Measurements from ENCODE around the gene LIPC. TPM values are rescaled to one million over a fixed set of nuclear protein-coding genes. Genes with fewer than 3 reads are reported as not detected.

The LIPC gene
- total RNA-seq, 3 donors from 2014 or later (not counting 1 experiment from before 2014, with no cell fraction given): 5.3 to 7.1 (median 5.3) TPM

- no peak for TF ChIP-seq CTCF (IDR thresholded peaks at IDR 0.05)
- no peak overlapping the region for H3K4me3 Mint-ChIP-seq
- 63% methylated on average over 4 of the region's 4 CpGs for WGBS (ENCODE audit: insufficient coverage)
These were observed 142.8 kb downstream of the LIPC start for GRCh38 chr15:58574631-58575030.

GRCh38 chr15:58575045-58575786, 143.4 kb downstream of the LIPC start:
- intact Hi-C loops (cut with micrococcal nuclease): no loop called here
- H3K4me3 Mint-ChIP-seq: no peak overlapping the region
- Histone ChIP-seq H3K27me3 (ENCODE audit: control insufficient read depth, insufficient read depth, low read length) (no peaks in the 10 kb centered on the region), H3K27ac (ENCODE audit: low read length) (no peak overlapping the region), H3K4me1 (ENCODE audit: control insufficient read depth, insufficient read depth, low read length) (no peaks in the 10 kb centered on the region), H3K4me3 (ENCODE audit: low read length) (no peak overlapping the region), H3K36me3 (ENCODE audit: control insufficient read depth, insufficient read depth, low read length) (no peaks in the 10 kb centered on the region), H3K9me3 (ENCODE audit: control insufficient read depth, insufficient read depth, low read length) (no peaks in the 10 kb centered on the region)
- DNase-seq: no peak
- 94% methylated on average over 14 of the region's 14 CpGs for WGBS (ENCODE audit: insufficient coverage)
- ATAC-seq: no peak
- H3K4me1 Mint-ChIP-seq: peaks cover 6% of the 10 kb centered on the region in 2 donors
- peak overlapping the region in 1 of 2 donors; percentile 13 for H3K27ac Mint-ChIP-seq
- H3K27me3 Mint-ChIP-seq (ENCODE audit: low read depth in 2 of 2): no peaks in the 10 kb centered on the region
- no peak for TF ChIP-seq CTCF (IDR thresholded peaks at IDR 0.05)
- H3K9me3 Mint-ChIP-seq: no peaks in the 10 kb centered on the region
- no peaks in the 10 kb centered on the region for H3K36me3 Mint-ChIP-seq

More at GRCh38 chr15:58574631-58575030, 142.8 kb downstream of the LIPC start:
- Histone ChIP-seq H3K36me3 (ENCODE audit: control insufficient read depth, insufficient read depth, low read length) (no peaks in the 10 kb centered on the region), H3K27me3 (ENCODE audit: control insufficient read depth, insufficient read depth, low read length) (no peaks in the 10 kb centered on the region), H3K4me1 (ENCODE audit: control insufficient read depth, insufficient read depth, low read length) (no peaks in the 10 kb centered on the region), H3K9me3 (ENCODE audit: control insufficient read depth, insufficient read depth, low read length) (no peaks in the 10 kb centered on the region), H3K4me3 (ENCODE audit: low read length) (no peak overlapping the region), H3K27ac (ENCODE audit: low read length) (no peak overlapping the region)
- H3K4me1 Mint-ChIP-seq: peaks cover 6% of the 10 kb centered on the region in 2 donors
- DNase-seq (no peak), ATAC-seq (no peak)
- H3K27me3 Mint-ChIP-seq (ENCODE audit: low read depth in 2 of 2): no peaks in the 10 kb centered on the region
- H3K9me3 Mint-ChIP-seq: no peaks in the 10 kb centered on the region
- H3K27ac Mint-ChIP-seq: peak overlapping the region in 1 of 2 donors; percentile 13
- H3K36me3 Mint-ChIP-seq: no peaks in the 10 kb centered on the region
- intact Hi-C loops (cut with micrococcal nuclease): no loop called here

GRCh38 chr15:58576657-58577056, 144.9 kb downstream of the LIPC start:
- no peak for DNase-seq
- Histone ChIP-seq H3K27me3 (ENCODE audit: control insufficient read depth, insufficient read depth, low read length) (no peaks in the 10 kb centered on the region), H3K9me3 (ENCODE audit: control insufficient read depth, insufficient read depth, low read length) (no peaks in the 10 kb centered on the region), H3K36me3 (ENCODE audit: control insufficient read depth, insufficient read depth, low read length) (no peaks in the 10 kb centered on the region), H3K27ac (ENCODE audit: low read length) (no peak overlapping the region), H3K4me1 (ENCODE audit: control insufficient read depth, insufficient read depth, low read length) (no peaks in the 10 kb centered on the region), H3K4me3 (ENCODE audit: low read length) (no peak overlapping the region)
- ATAC-seq: no peak
- Mint-ChIP-seq H3K36me3 (no peaks in the 10 kb centered on the region), H3K9me3 (no peaks in the 10 kb centered on the region), H3K4me1 (peaks cover 6 to 7% of the 10 kb centered on the region in 2 donors), H3K27ac (no peak overlapping the region), H3K4me3 (no peak overlapping the region), H3K27me3 (ENCODE audit: low read depth in 2 of 2) (no peaks in the 10 kb centered on the region)
- intact Hi-C loops (cut with micrococcal nuclease): no loop called here
- no peak for TF ChIP-seq CTCF (IDR thresholded peaks at IDR 0.05)

GRCh38 chr15:58582160-58582559, 150.4 kb downstream of the LIPC start:
- TF ChIP-seq CTCF (IDR thresholded peaks at IDR 0.05): no peak
- Histone ChIP-seq H3K27me3 (ENCODE audit: control insufficient read depth, insufficient read depth, low read length) (no peaks in the 10 kb centered on the region), H3K4me1 (ENCODE audit: control insufficient read depth, insufficient read depth, low read length) (peaks cover 8% of the 10 kb centered on the region), H3K9me3 (ENCODE audit: control insufficient read depth, insufficient read depth, low read length) (no peaks in the 10 kb centered on the region), H3K36me3 (ENCODE audit: control insufficient read depth, insufficient read depth, low read length) (no peaks in the 10 kb centered on the region), H3K27ac (ENCODE audit: low read length) (no peak overlapping the region), H3K4me3 (ENCODE audit: low read length) (no peak overlapping the region)
- H3K36me3 Mint-ChIP-seq: no peaks in the 10 kb centered on the region
- DNase-seq: no peak
- WGBS (ENCODE audit: insufficient coverage): 76% methylated on average over 3 of the region's 3 CpGs
- peaks cover 3 to 6% of the 10 kb centered on the region in 2 donors for H3K9me3 Mint-ChIP-seq
- no peak overlapping the region for H3K27ac Mint-ChIP-seq
- intact Hi-C loops (cut with micrococcal nuclease): no loop called here
- no peak for ATAC-seq
- no peaks in the 10 kb centered on the region for H3K27me3 Mint-ChIP-seq (ENCODE audit: low read depth in 2 of 2)
- H3K4me1 Mint-ChIP-seq: peaks cover 20 to 29% of the 10 kb centered on the region in 2 donors
- no peak overlapping the region for H3K4me3 Mint-ChIP-seq
